ENCODE measurements around the gene BANK1. TPM values are rescaled to one million over a fixed set of nuclear protein-coding genes. Genes with fewer than 3 reads are reported as not detected.

The BANK1 gene
- total and polyA plus RNA-seq, 2 of the 8 experiments (the other 6 are each of a cell fraction or from before 2014, with no cell fraction given), result 0.59 to 0.93 TPM

DNA sequence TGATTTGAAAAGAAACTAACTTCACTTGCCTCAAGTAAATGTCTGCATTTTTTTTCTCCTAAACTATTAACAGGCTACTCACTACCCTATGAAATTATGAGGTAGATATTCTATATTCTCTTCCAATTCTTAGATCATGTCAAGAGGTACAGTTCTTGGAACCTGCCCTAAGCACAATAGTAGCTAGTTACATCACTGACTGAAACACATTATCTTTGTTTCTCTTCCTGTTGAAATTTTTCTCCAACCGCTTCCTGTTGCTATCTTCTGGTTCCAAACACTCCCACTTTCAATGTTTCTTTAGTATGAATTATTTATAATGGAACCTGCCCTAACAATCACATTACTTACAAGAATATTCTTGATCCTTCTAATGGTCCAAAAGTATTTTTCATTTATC is 5.0 kb upstream of the BANK1 start:
- H2BK120ac ChIP-seq (replicated peaks; ENCODE audit: low read depth, low read length), result no peak overlapping the region

More for the DNA sequence above, 5.0 kb upstream of the BANK1 start:
- no peak overlapping the region for H2BK20ac ChIP-seq (ENCODE audit: low read length)
- H3K79me2 ChIP-seq (ENCODE audit: control insufficient read depth in 1 of 2, insufficient read depth in 2 of 2, low read length in 2 of 2), result no peaks in the 10 kb centered on the region
- no peak overlapping the region for H3K14ac ChIP-seq (ENCODE audit: insufficient read length)
- TF ChIP-seq SP1 (IDR thresholded peaks at IDR 0.05; ENCODE audit: low read depth, low read length) (no peak), EZH2 (IDR thresholded peaks at IDR 0.05; ENCODE audit: low read depth, low read length, severe bottlenecking) (no peak)
- 90% methylated on average over 1 of the region's 1 CpG; no CpG with 5 or more reads in 1 of the 2 experiments for WGBS, 2 experiments (ENCODE audit: extremely low coverage in 1 of 2, insufficient coverage in 1 of 2, insufficient read length in 1 of 2, insufficient replicate concordance in 2 of 2, low coverage in 1 of 2, low lambda C conversion rate in 2 of 2, missing lambda C conversion rate in 1 of 2)
- no peaks in the 10 kb centered on the region for H3K27me3 ChIP-seq (replicated peaks in 1 of 4; ENCODE audit: control insufficient read depth in 3 of 4, extremely low read depth in 1 of 4, insufficient read depth in 3 of 4, low read length in 3 of 4)
- H2BK5ac ChIP-seq (ENCODE audit: low read depth, low read length), result no peak overlapping the region
- no peak overlapping the region for H3K18ac ChIP-seq (ENCODE audit: extremely low read depth, low read length)
- no peak overlapping the region for H3K9ac ChIP-seq (replicated peaks in 1 of 4; ENCODE audit: extremely low read depth in 1 of 4, low read depth in 3 of 4, low read length in 3 of 4)
- H3K4ac ChIP-seq (replicated peaks; ENCODE audit: insufficient read length, low read depth, low read length), result no peak overlapping the region
- H4K20me1 ChIP-seq (replicated peaks in 1 of 2; ENCODE audit: control insufficient read depth in 1 of 2, insufficient read depth in 2 of 2, low read length in 2 of 2), result no peaks in the 10 kb centered on the region
- H3K4me2 ChIP-seq (ENCODE audit: insufficient read depth in 1 of 2, low read depth in 2 of 2, low read length in 2 of 2), result no peak overlapping the region
- DNase-seq (ENCODE audit: low read depth in 1 of 2, low spot score in 2 of 2) (no peak), FAIRE-seq (no peak)
- H3K23ac ChIP-seq (ENCODE audit: insufficient read length), result no peak overlapping the region
- H2BK12ac ChIP-seq (ENCODE audit: low read depth, low read length), result no peak overlapping the region
- H3K23me2 ChIP-seq (ENCODE audit: low read depth, low read length), result no peaks in the 10 kb centered on the region
- H3K79me1 ChIP-seq (ENCODE audit: low read depth, low read length), result no peaks in the 10 kb centered on the region
- H2BK15ac ChIP-seq (ENCODE audit: low read length), result no peak overlapping the region
- H4K91ac ChIP-seq (replicated peaks; ENCODE audit: insufficient read length, low read length), result no peak overlapping the region
- H4K5ac ChIP-seq (ENCODE audit: insufficient read length, low read depth, low read length), result no peak overlapping the region
- no peak overlapping the region for H3K27ac ChIP-seq (ENCODE audit: low read depth, low read length)
- H3K56ac ChIP-seq (replicated peaks; ENCODE audit: insufficient read length, low read depth, low read length), result no peak overlapping the region
- no peaks in the 10 kb centered on the region for H3K36me3 ChIP-seq (ENCODE audit: control insufficient read depth in 2 of 4, insufficient read depth in 4 of 4, low read length in 3 of 4)
- ChIA-PET CTCF (ENCODE audit: partially characterized antibody) (no interaction called here), POLR2A (ENCODE audit: partially characterized antibody) (interaction anchor here (1.0 kb wide), 1 partner anchor 8 kb away, joined by 3 read pairs; no protein-coding TSS in a partner anchor)
- no peak overlapping the region for H2AFZ ChIP-seq (ENCODE audit: low read length)
- no peak overlapping the region for H2AK5ac ChIP-seq (ENCODE audit: low read depth, low read length)
- no peak overlapping the region for H3K4me3 ChIP-seq (ENCODE audit: extremely low read depth in 1 of 4, insufficient read depth in 2 of 4, low read depth in 3 of 4, low read length in 4 of 4)
- H4K8ac ChIP-seq (ENCODE audit: extremely low read depth, insufficient read depth, low read length), result no peak overlapping the region
- H3K4me1 ChIP-seq (replicated peaks in 1 of 4; ENCODE audit: control insufficient read depth in 3 of 4, insufficient read depth in 4 of 4, low read length in 3 of 4), result peaks cover 0 to 6% (median under 1%) of the 10 kb centered on the region in 4 experiments; a peak in 3 of 7 replicates
- no peaks in the 10 kb centered on the region for H3K9me3 ChIP-seq (ENCODE audit: insufficient read depth in 2 of 2, low read depth in 1 of 2, low read length in 1 of 2)
